ENCODE data around the gene MARCHF2. TPM values are rescaled to one million over a fixed set of nuclear protein-coding genes. Genes with fewer than 3 reads are reported as not detected.

The MARCHF2 gene
- total and polyA plus RNA-seq, 5 donors from 2014 or later = 34.3 to 58.4 (median 51.6) TPM

- Mint-ChIP-seq H3K36me3 (peaks cover 61% of the 10 kb centered on the region), H3K27me3 (no peaks in the 10 kb centered on the region), H3K27ac (peak overlapping the region in 1 of 3 donors; percentile 28), H3K9me3 (no peaks in the 10 kb centered on the region), H3K4me3 (no peak overlapping the region), H3K4me1 (peaks cover 5 to 19% (median 12%) of the 10 kb centered on the region in 4 donors)
- ATAC-seq (ENCODE audit: low read depth in 2 of 2) (no peak), DNase-seq (no peak)
- Histone ChIP-seq H3K36me3 (ENCODE audit: control insufficient read depth, insufficient read depth, low read length) (peaks cover 97% of the 10 kb centered on the region), H3K27ac (ENCODE audit: insufficient read depth, low read length, poor library complexity, severe bottlenecking) (no peak overlapping the region), H3K4me3 (ENCODE audit: low read depth, low read length) (no peak overlapping the region), H3K4me1 (ENCODE audit: control insufficient read depth, insufficient read depth, low read length, poor library complexity, severe bottlenecking) (no peaks in the 10 kb centered on the region), H3K9me3 (ENCODE audit: control insufficient read depth in 2 of 2, low read length in 2 of 2) (no peaks in the 10 kb centered on the region), H3K27me3 (ENCODE audit: control insufficient read depth, insufficient read depth, low read length) (no peaks in the 10 kb centered on the region)
Measured at GRCh38 chr19:8468124-8468523, 55.0 kb downstream of the MARCHF2 start.

GRCh38 chr19:8468761-8469373, 55.8 kb downstream of the MARCHF2 start:
- Mint-ChIP-seq H3K9me3 (no peaks in the 10 kb centered on the region), H3K36me3 (peaks cover 63% of the 10 kb centered on the region), H3K27ac (peak overlapping the region in 2 of 3 donors; percentile 36 to 51), H3K4me1 (peaks cover 3 to 21% (median 12%) of the 10 kb centered on the region in 4 donors), H3K27me3 (no peaks in the 10 kb centered on the region), H3K4me3 (peak overlapping the region in 1 of 4 donors; percentile 18)
- DNase-seq (no peak), ATAC-seq (ENCODE audit: low read depth in 2 of 2) (no peak)
- Histone ChIP-seq H3K27ac (ENCODE audit: insufficient read depth, low read length, poor library complexity, severe bottlenecking) (no peak overlapping the region), H3K9me3 (ENCODE audit: control insufficient read depth in 2 of 2, low read length in 2 of 2) (no peaks in the 10 kb centered on the region), H3K36me3 (ENCODE audit: control insufficient read depth, insufficient read depth, low read length) (peaks cover 95% of the 10 kb centered on the region), H3K27me3 (ENCODE audit: control insufficient read depth, insufficient read depth, low read length) (no peaks in the 10 kb centered on the region), H3K4me3 (ENCODE audit: low read depth, low read length) (no peak overlapping the region), H3K4me1 (ENCODE audit: control insufficient read depth, insufficient read depth, low read length, poor library complexity, severe bottlenecking) (no peaks in the 10 kb centered on the region)

GRCh38 chr19:8469613-8470368, 56.7 kb downstream of the MARCHF2 start:
- Mint-ChIP-seq H3K27me3 (no peaks in the 10 kb centered on the region), H3K9me3 (no peaks in the 10 kb centered on the region), H3K4me1 (peaks cover 10 to 24% (median 14%) of the 10 kb centered on the region in 4 donors), H3K36me3 (peaks cover 63% of the 10 kb centered on the region), H3K4me3 (peak overlapping the region in 1 of 4 donors; percentile 18), H3K27ac (peak overlapping the region in 2 of 3 donors; percentile 23 to 63)
- Histone ChIP-seq H3K27ac (ENCODE audit: insufficient read depth, low read length, poor library complexity, severe bottlenecking) (no peak overlapping the region), H3K36me3 (ENCODE audit: control insufficient read depth, insufficient read depth, low read length) (peaks cover 95% of the 10 kb centered on the region), H3K27me3 (ENCODE audit: control insufficient read depth, insufficient read depth, low read length) (no peaks in the 10 kb centered on the region), H3K4me3 (ENCODE audit: low read depth, low read length) (no peak overlapping the region), H3K4me1 (ENCODE audit: control insufficient read depth, insufficient read depth, low read length, poor library complexity, severe bottlenecking) (no peaks in the 10 kb centered on the region), H3K9me3 (ENCODE audit: control insufficient read depth in 2 of 2, low read length in 2 of 2) (no peaks in the 10 kb centered on the region)
- no peak for DNase-seq
- no peak for ATAC-seq (ENCODE audit: low read depth in 2 of 2)

- DNase-seq = peak in 1 of 3 donors; percentile 28
- Histone ChIP-seq H3K4me3 (ENCODE audit: low read depth, low read length) (no peak overlapping the region), H3K27me3 (ENCODE audit: control insufficient read depth, insufficient read depth, low read length) (no peaks in the 10 kb centered on the region), H3K9me3 (ENCODE audit: control insufficient read depth in 2 of 2, low read length in 2 of 2) (no peaks in the 10 kb centered on the region), H3K4me1 (ENCODE audit: control insufficient read depth, insufficient read depth, low read length, poor library complexity, severe bottlenecking) (peaks cover 5% of the 10 kb centered on the region), H3K36me3 (ENCODE audit: control insufficient read depth, insufficient read depth, low read length) (peaks cover 95% of the 10 kb centered on the region), H3K27ac (ENCODE audit: insufficient read depth, low read length, poor library complexity, severe bottlenecking) (no peak overlapping the region)
- ATAC-seq (ENCODE audit: low read depth in 2 of 2) = no peak
- Mint-ChIP-seq H3K27ac (peak overlapping the region; percentile 42 to 94 (median 43)), H3K36me3 (peaks cover 53% of the 10 kb centered on the region), H3K4me3 (peak overlapping the region in 1 of 4 donors; percentile 66), H3K9me3 (no peaks in the 10 kb centered on the region), H3K4me1 (peaks cover 18 to 39% (median 23%) of the 10 kb centered on the region in 4 donors), H3K27me3 (no peaks in the 10 kb centered on the region)
Measured at GRCh38 chr19:8473648-8474476, 60.8 kb downstream of the MARCHF2 start.

GRCh38 chr19:8475005-8475404, 61.9 kb downstream of the MARCHF2 start:
- H3K9me3 Mint-ChIP-seq = no peaks in the 10 kb centered on the region
- H3K36me3 ChIP-seq (ENCODE audit: control insufficient read depth, insufficient read depth, low read length) = peaks cover 89% of the 10 kb centered on the region
- H3K4me1 Mint-ChIP-seq = peaks cover 18 to 44% (median 23%) of the 10 kb centered on the region in 4 donors
- no peak overlapping the region for H3K4me3 ChIP-seq (ENCODE audit: low read depth, low read length)
- no peaks in the 10 kb centered on the region for H3K27me3 Mint-ChIP-seq
- peaks cover 47% of the 10 kb centered on the region for H3K36me3 Mint-ChIP-seq
- no peak for ATAC-seq (ENCODE audit: low read depth in 2 of 2)
- no peak for DNase-seq
- H3K4me3 Mint-ChIP-seq = no peak overlapping the region
- H3K9me3 ChIP-seq (ENCODE audit: control insufficient read depth in 2 of 2, low read length in 2 of 2) = no peaks in the 10 kb centered on the region
- peaks cover 5% of the 10 kb centered on the region for H3K4me1 ChIP-seq (ENCODE audit: control insufficient read depth, insufficient read depth, low read length, poor library complexity, severe bottlenecking)
- H3K27ac Mint-ChIP-seq = peak overlapping the region in 2 of 3 donors; percentile 36 to 66
- H3K27me3 ChIP-seq (ENCODE audit: control insufficient read depth, insufficient read depth, low read length) = no peaks in the 10 kb centered on the region
- H3K27ac ChIP-seq (ENCODE audit: insufficient read depth, low read length, poor library complexity, severe bottlenecking) = no peak overlapping the region

- DNase-seq = no peak
- Histone ChIP-seq H3K4me1 (ENCODE audit: control insufficient read depth, insufficient read depth, low read length, poor library complexity, severe bottlenecking) (peaks cover 10% of the 10 kb centered on the region), H3K27me3 (ENCODE audit: control insufficient read depth, insufficient read depth, low read length) (no peaks in the 10 kb centered on the region), H3K36me3 (ENCODE audit: control insufficient read depth, insufficient read depth, low read length) (peaks cover 87% of the 10 kb centered on the region), H3K4me3 (ENCODE audit: low read depth, low read length) (no peak overlapping the region), H3K27ac (ENCODE audit: insufficient read depth, low read length, poor library complexity, severe bottlenecking) (no peak overlapping the region), H3K9me3 (ENCODE audit: control insufficient read depth in 2 of 2, low read length in 2 of 2) (no peaks in the 10 kb centered on the region)
- peaks cover 50% of the 10 kb centered on the region for H3K36me3 Mint-ChIP-seq
- no peak for ATAC-seq (ENCODE audit: low read depth in 2 of 2)
- H3K4me1 Mint-ChIP-seq = peaks cover 21 to 53% (median 30%) of the 10 kb centered on the region in 4 donors
- H3K27me3 Mint-ChIP-seq = no peaks in the 10 kb centered on the region
- H3K9me3 Mint-ChIP-seq = no peaks in the 10 kb centered on the region
- H3K27ac Mint-ChIP-seq = no peak overlapping the region
- no peak overlapping the region for H3K4me3 Mint-ChIP-seq
Measured at GRCh38 chr19:8476524-8476923, 63.4 kb downstream of the MARCHF2 start.

- peaks cover 86% of the 10 kb centered on the region for H3K36me3 ChIP-seq (ENCODE audit: control insufficient read depth, insufficient read depth, low read length)
- H3K27me3 Mint-ChIP-seq = no peaks in the 10 kb centered on the region
- peak overlapping the region; percentile 29 to 81 (median 77) for H3K27ac Mint-ChIP-seq
- H3K4me1 ChIP-seq (ENCODE audit: control insufficient read depth, insufficient read depth, low read length, poor library complexity, severe bottlenecking) = peaks cover 10% of the 10 kb centered on the region
- no peak for DNase-seq
- no peaks in the 10 kb centered on the region for H3K9me3 ChIP-seq (ENCODE audit: control insufficient read depth in 2 of 2, low read length in 2 of 2)
- H3K9me3 Mint-ChIP-seq = no peaks in the 10 kb centered on the region
- no peaks in the 10 kb centered on the region for H3K27me3 ChIP-seq (ENCODE audit: control insufficient read depth, insufficient read depth, low read length)
- ATAC-seq (ENCODE audit: low read depth in 2 of 2) = no peak
- H3K4me3 Mint-ChIP-seq = peak overlapping the region in 3 of 4 donors; percentile 17 to 35 (median 33)
- H3K27ac ChIP-seq (ENCODE audit: insufficient read depth, low read length, poor library complexity, severe bottlenecking) = no peak overlapping the region
- H3K4me3 ChIP-seq (ENCODE audit: low read depth, low read length) = no peak overlapping the region
- peaks cover 55% of the 10 kb centered on the region for H3K36me3 Mint-ChIP-seq
- peaks cover 24 to 64% (median 35%) of the 10 kb centered on the region in 4 donors for H3K4me1 Mint-ChIP-seq
Measured at GRCh38 chr19:8477889-8478288, 64.8 kb downstream of the MARCHF2 start.
